Lung (tissue), 12 donors: Measurements from ENCODE around the gene UNC5A. TPM values are rescaled to one million over a fixed set of nuclear protein-coding genes. Genes with fewer than 3 reads are reported as not detected.

Experiments
- ATAC-seq: fragments of 200-7000 bp; cut with Tn5 transposase; one replicate; pipeline ENCODE4 v1.9.1; 2020; ENCODE audit warnings: moderate number of reproducible peaks; ENCODE audit not compliant: insufficient read depth, low FRiP score
- DNase-seq, 3 donors: peaks; one replicate each; pipeline ENCODE4 v3.0.0-alpha.2; 2013 to 2017
- H3K27ac ChIP-seq, 2 donors: one replicate each; pipeline ENCODE4 v1.5.1; 2013; ENCODE audit warnings: mild to moderate bottlenecking in 2 of 2, moderate library complexity in 2 of 2, control low read depth in 1 of 2, inconsistent platforms in 1 of 2, low read depth in 1 of 2, low read length in 1 of 2
- H3K27me3 ChIP-seq, 3 donors: one replicate each; pipeline ENCODE4 v1.5.1; 2013; ENCODE audit warnings: low read length in 2 of 3; ENCODE audit not compliant: control insufficient read depth in 3 of 3, insufficient read depth in 3 of 3
- H3K36me3 ChIP-seq, 4 donors: one replicate each; pipeline ENCODE4 v1.5.1; 2013; ENCODE audit warnings: low read length in 4 of 4, mild to moderate bottlenecking in 1 of 4, moderate library complexity in 1 of 4; ENCODE audit not compliant: control insufficient read depth in 4 of 4, insufficient read depth in 4 of 4
- H3K4me1 ChIP-seq, 5 donors: one replicate each; pipeline ENCODE4 v1.5.1; 2013; ENCODE audit warnings: low read length in 5 of 5, mild to moderate bottlenecking in 2 of 5, moderate library complexity in 1 of 5; ENCODE audit not compliant: control insufficient read depth in 5 of 5, insufficient read depth in 5 of 5
- H3K4me3 ChIP-seq: one replicate; pipeline ENCODE4 v1.5.1; 2013; ENCODE audit warnings: mild to moderate bottlenecking, control low read depth, moderate library complexity
- H3K9ac ChIP-seq, 2 donors: one replicate each; pipeline ENCODE4 v1.5.1; 2013; ENCODE audit warnings: low read length in 2 of 2, control low read depth in 1 of 2; ENCODE audit not compliant: insufficient read depth in 1 of 2
- H3K9me3 ChIP-seq, 4 donors: one replicate each; pipeline ENCODE4 v1.5.1; 2013; ENCODE audit warnings: low read length in 3 of 4, mild to moderate bottlenecking in 1 of 4, moderate library complexity in 1 of 4; ENCODE audit not compliant: control insufficient read depth in 4 of 4, insufficient read depth in 3 of 4
- CTCF ChIP-seq: IDR thresholded peaks from 2 replicates; pipeline ENCODE4 v1.5.1; 2012; ENCODE audit warnings: mild to moderate bottlenecking; ENCODE audit errors: control extremely low read depth, extremely low read depth
- WGBS, 2 donors: extraction: QIAGEN DNeasy Blood & Tissue Kit; methylation state at CpG; one replicate each; pipeline ENCODE4 v1.1.7; 2013; 5-methylcytosine and 5-hydroxymethylcytosine counted together
- polyA plus RNA-seq, 2 donors: library from polyadenylated mRNA; stranded (reverse); fragments of 200-250 nt; gene quantifications; one replicate each; pipeline ENCODE4 v1.2.1, GENCODE V29; 2013
- total RNA-seq, 2 donors: library from RNA; depleted of rRNA in 1 of 2; stranded (reverse); fragments of >200 nt in 1 of 2; gene quantifications; one replicate each; pipeline ENCODE4 v1.2.1, GENCODE V29; 2014 to 2021
- donor health status: control.
- donor health status: control.
- donor health status: Bipolar disorder and iron deficiency.
- donor health status: healthy.
- donor health status: DM: yes; HTN: yes; CAD: no.

UNC5A gene
- total and polyA plus RNA-seq, 4 donors: 0.08 to 0.40 (median 0.13) TPM

- H3K9ac ChIP-seq: no peak overlapping the region
- WGBS, 2 donors: 73 to 85% methylated on average over 12 of the region's 12 CpGs
- no peak for TF ChIP-seq CTCF
- DNase-seq (no peak), ATAC-seq (no peak)
- H3K27ac ChIP-seq: no peak overlapping the region
- H3K9me3 ChIP-seq: no peaks in the 10 kb centered on the region
- H3K27me3 ChIP-seq: peaks cover 0 to 3% (median 0%) of the 10 kb centered on the region in 3 donors
- H3K36me3 ChIP-seq: peaks cover 18 to 32% (median 23%) of the 10 kb centered on the region in 4 donors
- H3K4me1 ChIP-seq: peaks cover 0 to 16% (median 0%) of the 10 kb centered on the region in 5 donors
- no peak overlapping the region for H3K4me3 ChIP-seq
These were observed 91.1 kb downstream of the UNC5A start for GRCh38 chr5:176901260-176902101.

- TF ChIP-seq CTCF: no peak
- peaks cover 0 to 15% (median 0%) of the 10 kb centered on the region in 5 donors for H3K4me1 ChIP-seq
- no peak overlapping the region for H3K4me3 ChIP-seq
- H3K27me3 ChIP-seq: peaks cover 0 to 3% (median 0%) of the 10 kb centered on the region in 3 donors
- H3K9me3 ChIP-seq: no peaks in the 10 kb centered on the region
- ATAC-seq (no peak), DNase-seq (no peak)
- no peak overlapping the region for H3K9ac ChIP-seq
- peaks cover 24 to 38% (median 28%) of the 10 kb centered on the region in 4 donors for H3K36me3 ChIP-seq
- WGBS, 2 donors: 69 to 91% methylated on average over 6 of the region's 6 CpGs
- peak overlapping the region in 1 of 2 donors; percentile 1 for H3K27ac ChIP-seq
These were observed 91.9 kb downstream of the UNC5A start for GRCh38 chr5:176902102-176902814.

- peaks cover 0 to 14% (median 0%) of the 10 kb centered on the region in 5 donors for H3K4me1 ChIP-seq
- H3K27ac ChIP-seq: no peak overlapping the region
- no peak for DNase-seq
- peaks cover 25 to 38% (median 28%) of the 10 kb centered on the region in 4 donors for H3K36me3 ChIP-seq
- WGBS, 2 donors: 69 to 89% methylated on average over 5 of the region's 5 CpGs
- H3K9ac ChIP-seq: no peak overlapping the region
- no peak for ATAC-seq
- TF ChIP-seq CTCF: no peak
- H3K9me3 ChIP-seq: no peaks in the 10 kb centered on the region
- no peaks in the 10 kb centered on the region for H3K27me3 ChIP-seq
- H3K4me3 ChIP-seq: no peak overlapping the region
These were observed 92.7 kb downstream of the UNC5A start for GRCh38 chr5:176902911-176903664.
